ENCODE data around the gene UBXN10.
"Not testable (repeated sequence)": the region's sequence is repeated elsewhere in the genome, so short reads cannot be mapped to it uniquely, and the experiment has no call there.

UBXN10 gene

GRCh38 chr1:20216574-20216973 is 30.7 kb downstream of the UBXN10 start:
- TF ChIP-seq CTCF (IDR thresholded peaks at IDR 0.05; ENCODE audit: low read length) (peak; percentile 49), EZH2phosphoT487 (IDR thresholded peaks at IDR 0.05; ENCODE audit: low read length) (no peak)
- H3K4me3 ChIP-seq (ENCODE audit: low read length) = no peak overlapping the region
- H2AFZ ChIP-seq (ENCODE audit: low read length) = no peak overlapping the region
- H4K20me1 ChIP-seq (ENCODE audit: insufficient read depth, low read length) = no peaks in the 10 kb centered on the region
- no peak overlapping the region for H3K9ac ChIP-seq (ENCODE audit: low read length)
- no peaks in the 10 kb centered on the region for H3K9me3 ChIP-seq (replicated peaks; ENCODE audit: insufficient read depth, low read length)
- H3K4me2 ChIP-seq (ENCODE audit: low read depth, low read length) = no peak overlapping the region
- peaks cover 95% of the 10 kb centered on the region for H3K27me3 ChIP-seq (replicated peaks; ENCODE audit: insufficient read depth, low read length)
- DNase-seq = peak; percentile 26
- no peaks in the 10 kb centered on the region for H3F3A ChIP-seq (ENCODE audit: insufficient read depth, low read length)
- no peaks in the 10 kb centered on the region for H3K36me3 ChIP-seq (replicated peaks; ENCODE audit: insufficient read depth, low read length)
- H3K9me2 ChIP-seq (replicated peaks; ENCODE audit: insufficient read depth, low read length) = no peaks in the 10 kb centered on the region
- H3K79me2 ChIP-seq (ENCODE audit: low read length) = no peaks in the 10 kb centered on the region
- no peaks in the 10 kb centered on the region for H3K4me1 ChIP-seq (ENCODE audit: low read length)
- H3K27ac ChIP-seq (ENCODE audit: low read length) = no peak overlapping the region

- not testable (repeated sequence) for H3F3A ChIP-seq (ENCODE audit: insufficient read depth, low read length); H3K4me2 ChIP-seq (ENCODE audit: low read depth, low read length); H3K79me2 ChIP-seq (ENCODE audit: low read length); H3K4me1 ChIP-seq (ENCODE audit: low read length); H2AFZ ChIP-seq (ENCODE audit: low read length); H3K36me3 ChIP-seq (replicated peaks; ENCODE audit: insufficient read depth, low read length); H3K9me2 ChIP-seq (replicated peaks; ENCODE audit: insufficient read depth, low read length); DNase-seq; H3K9ac ChIP-seq (ENCODE audit: low read length); H4K20me1 ChIP-seq (ENCODE audit: insufficient read depth, low read length); H3K27ac ChIP-seq (ENCODE audit: low read length); H3K4me3 ChIP-seq (ENCODE audit: low read length); H3K9me3 ChIP-seq (replicated peaks; ENCODE audit: insufficient read depth, low read length)
- peaks cover 94% of the 10 kb centered on the region for H3K27me3 ChIP-seq (replicated peaks; ENCODE audit: insufficient read depth, low read length)
Observed at GRCh38 chr1:20219053-20219452, 33.2 kb downstream of the UBXN10 start.

GRCh38 chr1:20220036-20220435 is 34.1 kb downstream of the UBXN10 start:
- Histone ChIP-seq H3K9me3 (replicated peaks; ENCODE audit: insufficient read depth, low read length) (no peaks in the 10 kb centered on the region), H3F3A (ENCODE audit: insufficient read depth, low read length) (no peaks in the 10 kb centered on the region), H3K27ac (ENCODE audit: low read length) (no peak overlapping the region), H3K9me2 (replicated peaks; ENCODE audit: insufficient read depth, low read length) (no peaks in the 10 kb centered on the region), H3K4me1 (ENCODE audit: low read length) (no peaks in the 10 kb centered on the region), H3K9ac (ENCODE audit: low read length) (no peak overlapping the region), H3K79me2 (ENCODE audit: low read length) (no peaks in the 10 kb centered on the region), H3K4me3 (ENCODE audit: low read length) (no peak overlapping the region), H3K36me3 (replicated peaks; ENCODE audit: insufficient read depth, low read length) (no peaks in the 10 kb centered on the region), H3K27me3 (replicated peaks; ENCODE audit: insufficient read depth, low read length) (peaks cover 94% of the 10 kb centered on the region), H4K20me1 (ENCODE audit: insufficient read depth, low read length) (no peaks in the 10 kb centered on the region), H3K4me2 (ENCODE audit: low read depth, low read length) (no peak overlapping the region), H2AFZ (ENCODE audit: low read length) (no peak overlapping the region)
- TF ChIP-seq EZH2phosphoT487 (IDR thresholded peaks at IDR 0.05; ENCODE audit: low read length) = no peak
- no peak for TF ChIP-seq EZH2 (optimal IDR thresholded peaks at IDR 0.05; ENCODE audit: low read depth, low read length)
- TF ChIP-seq CTCF (IDR thresholded peaks at IDR 0.05; ENCODE audit: low read length) = no peak
- no peak for DNase-seq

- Histone ChIP-seq H3K27me3 (replicated peaks; ENCODE audit: insufficient read depth, low read length) (peaks cover 97% of the 10 kb centered on the region), H3K9me2 (replicated peaks; ENCODE audit: insufficient read depth, low read length) (no peaks in the 10 kb centered on the region)
Observed at GRCh38 chr1:20223106-20223505, 37.2 kb downstream of the UBXN10 start.

More at GRCh38 chr1:20223106-20223505, 37.2 kb downstream of the UBXN10 start:
- no peaks in the 10 kb centered on the region for H3K79me2 ChIP-seq (ENCODE audit: low read length)
- no peak overlapping the region for H3K27ac ChIP-seq (ENCODE audit: low read length)
- DNase-seq = no peak
- no peaks in the 10 kb centered on the region for H3K9me3 ChIP-seq (replicated peaks; ENCODE audit: insufficient read depth, low read length)
- TF ChIP-seq EZH2 (optimal IDR thresholded peaks at IDR 0.05; ENCODE audit: low read depth, low read length) (no peak), CTCF (IDR thresholded peaks at IDR 0.05; ENCODE audit: low read length) (no peak), EZH2phosphoT487 (IDR thresholded peaks at IDR 0.05; ENCODE audit: low read length) (no peak)
- no peaks in the 10 kb centered on the region for H4K20me1 ChIP-seq (ENCODE audit: insufficient read depth, low read length)
- no peak overlapping the region for H2AFZ ChIP-seq (ENCODE audit: low read length)
- H3K4me2 ChIP-seq (ENCODE audit: low read depth, low read length) = no peak overlapping the region
- no peaks in the 10 kb centered on the region for H3K4me1 ChIP-seq (ENCODE audit: low read length)
- H3K9ac ChIP-seq (ENCODE audit: low read length) = no peak overlapping the region
- no peaks in the 10 kb centered on the region for H3K36me3 ChIP-seq (replicated peaks; ENCODE audit: insufficient read depth, low read length)
- no peaks in the 10 kb centered on the region for H3F3A ChIP-seq (ENCODE audit: insufficient read depth, low read length)
- no peak overlapping the region for H3K4me3 ChIP-seq (ENCODE audit: low read length)

All from MM.1S (cell line).